HepG2 (cell line): Measurements from ENCODE around the gene NAPG. TPM values are rescaled to one million over a fixed set of nuclear protein-coding genes. Genes with fewer than 3 reads are reported as not detected.
A peak's percentile ranks its signal among the peaks of the same experiment; 100 is the strongest.

ENCODE experiments used
- ARID4A ChIP-seq: sonication (generic); formaldehyde crosslinking; IDR thresholded peaks from 2 replicates; pipeline ENCODE4 v1.5.0; 2020; ENCODE audit warnings: mild to moderate bottlenecking, missing genetic modification reagents, borderline replicate concordance
- E2F5 ChIP-seq: sonication (generic); formaldehyde crosslinking; conservative IDR thresholded peaks from 2 replicates; pipeline ENCODE4 v1.4.0; 2020; ENCODE audit warnings: missing genetic modification reagents
- EZH2 ChIP-seq: conservative IDR thresholded peaks from 2 replicates; pipeline ENCODE4 v1.6.1; 2012; ENCODE audit warnings: mild to moderate bottlenecking, low read depth, low read length, moderate library complexity
- GABPA ChIP-seq, 2 experiments: IDR thresholded peaks; 2 replicates each; pipeline ENCODE4 v1.6.1; 2011 to 2016; ENCODE audit warnings: low read depth in 2 of 2, low read length in 1 of 2, missing biosample characterization in 1 of 2, missing genetic modification characterization in 1 of 2
- HNF4G ChIP-seq, 2 experiments: sonication (generic) in 1 of 2; formaldehyde crosslinking in 1 of 2; IDR thresholded peaks; 2 replicates each; pipeline versions ENCODE4 v1.4.0 to v1.6.1; 2011 to 2020; ENCODE audit warnings: borderline replicate concordance in 2 of 2, low read depth in 2 of 2, mild to moderate bottlenecking in 2 of 2, low read length in 1 of 2, missing genetic modification reagents in 1 of 2, moderate library complexity in 1 of 2
- KDM5A ChIP-seq: fragments of 200-600 bp; sonication (generic); IDR thresholded peaks from 2 replicates; pipeline ENCODE4 v1.7.0; 2018; ENCODE audit warnings: antibody characterized with exemption, mild to moderate bottlenecking, low read length, borderline replicate concordance
- MED1 ChIP-seq: sonication (generic); formaldehyde crosslinking; IDR thresholded peaks from 2 replicates; pipeline ENCODE4 v1.4.0; 2020; ENCODE audit warnings: missing genetic modification reagents
- NFKBIZ ChIP-seq: IDR thresholded peaks from 2 replicates; pipeline ENCODE4 v1.6.1; 2018; ENCODE audit warnings: missing genetic modification reagents, missing compliant biosample characterization
- RXRA ChIP-seq: sonication (generic); formaldehyde crosslinking; IDR thresholded peaks from 2 replicates; pipeline ENCODE4 v1.5.1; 2020; ENCODE audit warnings: missing genetic modification reagents
- SRF ChIP-seq: IDR thresholded peaks from 2 replicates; pipeline ENCODE4 v1.6.1; 2011; ENCODE audit warnings: mild to moderate bottlenecking, low read depth, low read length, moderate library complexity
- USF2 ChIP-seq, 2 experiments: sonication (generic) in 1 of 2; formaldehyde crosslinking in 1 of 2; IDR thresholded peaks; 2 replicates each; pipeline versions ENCODE4 v1.5.1 to v1.6.1; 2011 to 2020; ENCODE audit warnings: borderline replicate concordance in 1 of 2, low read depth in 1 of 2, low read length in 1 of 2, mild to moderate bottlenecking in 1 of 2, missing genetic modification reagents in 1 of 2, moderate library complexity in 1 of 2
- ZBTB21 ChIP-seq: sonication (generic); formaldehyde crosslinking; IDR thresholded peaks from 2 replicates; pipeline ENCODE4 v1.4.0; 2020; ENCODE audit warnings: missing genetic modification reagents
- ZNF205 ChIP-seq: IDR thresholded peaks from 2 replicates; pipeline ENCODE4 v1.6.1; 2018; ENCODE audit warnings: missing biosample characterization, missing genetic modification reagents
- ZNF343 ChIP-seq: sonication (generic); formaldehyde crosslinking; IDR thresholded peaks from 2 replicates; pipeline ENCODE4 v1.4.0; 2020; ENCODE audit warnings: mild to moderate bottlenecking, missing genetic modification reagents
- ZNF691 ChIP-seq: sonication (generic); formaldehyde crosslinking; IDR thresholded peaks from 2 replicates; pipeline ENCODE4 v1.4.0; 2020; ENCODE audit warnings: missing genetic modification reagents, low read depth, mild to moderate bottlenecking, borderline replicate concordance
- ZNF773 ChIP-seq: sonication (generic); formaldehyde crosslinking; IDR thresholded peaks from 2 replicates; pipeline ENCODE4 v1.4.0; 2020; ENCODE audit warnings: missing genetic modification reagents, borderline replicate concordance
- ZNF777 ChIP-seq: sonication (generic); formaldehyde crosslinking; IDR thresholded peaks from 2 replicates; pipeline ENCODE4 v1.4.0; 2020; ENCODE audit warnings: missing genetic modification reagents
- ZNF782 ChIP-seq: sonication (generic); formaldehyde crosslinking; IDR thresholded peaks from 2 replicates; pipeline ENCODE4 v1.4.0; 2020; ENCODE audit warnings: missing genetic modification reagents, mild to moderate bottlenecking, borderline replicate concordance
- ZSCAN25 ChIP-seq: sonication (generic); formaldehyde crosslinking; IDR thresholded peaks from 2 replicates; pipeline ENCODE4 v1.8.0; 2022; ENCODE audit warnings: mild to moderate bottlenecking, missing genetic modification reagents
- polyA plus RNA-seq, 8 experiments: library from polyadenylated mRNA; depleted of rRNA in 3 of 8; stranded (reverse) in 7 of 8; unstranded in 1 of 8; fragments of >200 nt; fragmentation: Illumina TruSeq in 4 of 8; extraction: Trizol in 4 of 8; gene quantifications; 2 replicates each; pipeline versions ENCODE4 v1.2.1 to v1.2.3, GENCODE V29; 2011 to 2016; ENCODE audit warnings: low read depth in 4 of 8, missing spikeins in 1 of 8, mixed read lengths in 1 of 8; ENCODE audit not compliant: insufficient read depth in 1 of 8
- total RNA-seq, 5 experiments: library from RNA; depleted of rRNA; stranded (reverse); fragments of >200 nt; fragmentation: Illumina TruSeq; extraction: Trizol; gene quantifications; 2 replicates each; pipeline ENCODE4 v1.2.3, GENCODE V29; 2016; ENCODE audit warnings: low read depth in 1 of 5

NAPG gene
- total and polyA plus RNA-seq, 2 of the 13 experiments (the other 11 are each of a cell fraction or from before 2014, with no cell fraction given), result 19.8 to 34.4 TPM

- TF ChIP-seq USF2 (IDR thresholded peaks at IDR 0.05; ENCODE audit: low read depth, low read length) (no peak), USF2 (CRISPR knock-in tag; IDR thresholded peaks at IDR 0.05; ENCODE audit: borderline replicate concordance) (no peak), KDM5A (peak; percentile 74; the same call in 1 of the 2 replicates), EZH2 (no peak), ZNF773 (CRISPR knock-in tag) (no peak), ZNF343 (CRISPR knock-in tag) (no peak), ZNF691 (CRISPR knock-in tag) (no peak), ZNF205 (CRISPR knock-in tag) (no peak), RXRA (CRISPR knock-in tag) (peak; percentile 49), GABPA (IDR thresholded peaks at IDR 0.05; ENCODE audit: low read depth, low read length) (peak; percentile 59), GABPA (CRISPR knock-in tag; IDR thresholded peaks at IDR 0.05; ENCODE audit: low read depth) (peak; percentile 87), ZBTB21 (CRISPR knock-in tag) (no peak), E2F5 (0 out of 2 replicates have a peak, but pooled peaks have one; percentile 24), ARID4A (CRISPR knock-in tag) (peak; percentile 85), ZNF782 (CRISPR knock-in tag) (no peak), NFKBIZ (no peak), ZNF777 (CRISPR knock-in tag) (0 out of 2 replicates have a peak, but pooled peaks have one; percentile 44), SRF (no peak), ZSCAN25 (CRISPR knock-in tag) (no peak; the same call in 1 of the 2 replicates), MED1 (CRISPR knock-in tag) (peak; percentile 77), HNF4G (IDR thresholded peaks at IDR 0.05; ENCODE audit: borderline replicate concordance, low read depth, low read length) (no peak), HNF4G (CRISPR knock-in tag; IDR thresholded peaks at IDR 0.05; ENCODE audit: borderline replicate concordance, low read depth) (no peak; the same call in 1 of the 2 replicates)
Observed at GRCh38 chr18:10525697-10526560, at the start of gene NAPG (continued).
